Upper lobe of left lung (tissue), 6 donors: Measurements from ENCODE around the gene ME3. TPM values are rescaled to one million over a fixed set of nuclear protein-coding genes. Genes with fewer than 3 reads are reported as not detected.

Experiments used
- ATAC-seq, 2 donors: fragments of 200-7000 bp; cut with Tn5 transposase; one replicate each; pipeline ENCODE4 v1.9.1; 2022; ENCODE audit warnings: mild to moderate bottlenecking in 2 of 2, moderate library complexity in 2 of 2; ENCODE audit not compliant: low FRiP score in 2 of 2
- DNase-seq, 2 donors: peaks; one replicate each; pipeline ENCODE4 v3.0.0-alpha.2; 2019 to 2020
- H3K27ac ChIP-seq, 4 donors: fragments of 200-600 bp; sonication (generic); one replicate each; pipeline ENCODE4 v1.5.1; 2016 to 2019
- H3K27me3 ChIP-seq, 4 donors: fragments of 200-600 bp; sonication (generic); one replicate each; pipeline ENCODE4 v1.5.1; 2017 to 2019
- H3K36me3 ChIP-seq, 4 donors: fragments of 200-600 bp; sonication (generic); one replicate each; pipeline ENCODE4 v1.5.1; 2016 to 2019
- H3K4me1 ChIP-seq, 4 donors: fragments of 200-600 bp; sonication (generic); one replicate each; pipeline ENCODE4 v1.5.1; 2018 to 2019
- H3K4me3 ChIP-seq, 4 donors: fragments of 200-600 bp; sonication (generic); one replicate each; pipeline ENCODE4 v1.5.1; 2017 to 2019; ENCODE audit warnings: mild to moderate bottlenecking in 2 of 4, moderate library complexity in 1 of 4
- H3K9me3 ChIP-seq, 4 donors: fragments of 200-600 bp; sonication (generic); one replicate each; pipeline ENCODE4 v1.5.1; 2018 to 2019
- CTCF ChIP-seq, 6 experiments: fragments of 450-650 bp in 4 of 6; fragments of 200-600 bp in 2 of 6; sonication (generic) in 2 of 6; IDR thresholded peaks; one replicate each; pipeline ENCODE4 v1.5.1; 2016 to 2019; ENCODE audit warnings: antibody characterized with exemption in 6 of 6
- EP300 ChIP-seq, 4 donors: sonication (generic); formaldehyde crosslinking; IDR thresholded peaks; one replicate each; pipeline ENCODE4 v1.5.1; 2017; ENCODE audit warnings: antibody characterized with exemption in 4 of 4, control low read depth in 2 of 4
- POLR2A ChIP-seq, 4 donors: fragments of 450-650 bp; IDR thresholded peaks; one replicate each; pipeline ENCODE4 v1.5.1; 2016 to 2017; ENCODE audit warnings: antibody characterized with exemption in 4 of 4, mild to moderate bottlenecking in 2 of 4
- POLR2AphosphoS5 ChIP-seq, 2 donors: sonication (generic); formaldehyde crosslinking; IDR thresholded peaks; one replicate each; pipeline ENCODE4 v1.5.1; 2017; ENCODE audit warnings: antibody characterized with exemption in 2 of 2
- WGBS, 2 donors: methylation state at CpG; one replicate each; pipeline ENCODE4 v1.1.5; 2017 to 2018; 5-methylcytosine and 5-hydroxymethylcytosine counted together
- total RNA-seq, 6 donors: library from RNA; depleted of rRNA in 4 of 6; stranded (reverse); fragments of >200 nt in 4 of 6; gene quantifications; one replicate each; pipeline versions ENCODE4 v1.1.0 to v1.2.1, GENCODE V29; 2016 to 2021
- donor health status: DM: no; HTN: no; CAD: no; lungs with moderate emphysema.
- donor health status: DM: no; HTN: yes; CAD: no; lungs with severe emphysema.

ME3 gene
- total RNA-seq, 6 donors from 2014 or later, result 19.5 to 56.6 (median 34.7) TPM

- peaks cover 0 to 14% (median 0%) of the 10 kb centered on the region in 4 donors for H3K4me1 ChIP-seq
- 84 to 89% methylated on average over 6 of the region's 6 CpGs for WGBS, 2 donors
- no peak overlapping the region for H3K4me3 ChIP-seq
- no peaks in the 10 kb centered on the region for H3K36me3 ChIP-seq
- DNase-seq (no peak), ATAC-seq (peak in 1 of 2 donors; percentile 41)
- H3K27ac ChIP-seq, result no peak overlapping the region
- H3K27me3 ChIP-seq, result no peaks in the 10 kb centered on the region
- TF ChIP-seq POLR2A (IDR thresholded peaks at IDR 0.05), result no peak
- no peak for TF ChIP-seq POLR2AphosphoS5 (IDR thresholded peaks at IDR 0.05)
- no peak for TF ChIP-seq EP300 (IDR thresholded peaks at IDR 0.05)
- TF ChIP-seq CTCF (IDR thresholded peaks at IDR 0.05), result no peak
- H3K9me3 ChIP-seq, result no peaks in the 10 kb centered on the region
Observed at GRCh38 chr11:86508604-86509587, 163.5 kb downstream of the ME3 start.

GRCh38 chr11:86507249-86507845 lies 165.1 kb downstream of the ME3 start:
- H3K4me3 ChIP-seq, result no peak overlapping the region
- peaks cover 0 to 9% (median 2%) of the 10 kb centered on the region in 4 donors for H3K4me1 ChIP-seq
- no peaks in the 10 kb centered on the region for H3K27me3 ChIP-seq
- WGBS, 2 donors, result 100% methylated on average over 4 of the region's 4 CpGs
- TF ChIP-seq POLR2A (IDR thresholded peaks at IDR 0.05) (no peak), EP300 (IDR thresholded peaks at IDR 0.05) (no peak), POLR2AphosphoS5 (IDR thresholded peaks at IDR 0.05) (no peak), CTCF (IDR thresholded peaks at IDR 0.05) (no peak)
- no peaks in the 10 kb centered on the region for H3K9me3 ChIP-seq
- no peaks in the 10 kb centered on the region for H3K36me3 ChIP-seq
- no peak for DNase-seq
- ATAC-seq, result no peak
- no peak overlapping the region for H3K27ac ChIP-seq

GRCh38 chr11:86506235-86506634 lies 166.2 kb downstream of the ME3 start:
- Histone ChIP-seq H3K4me1 (peaks cover 0 to 5% (median 2%) of the 10 kb centered on the region in 4 donors), H3K9me3 (no peaks in the 10 kb centered on the region), H3K4me3 (no peak overlapping the region), H3K27me3 (no peaks in the 10 kb centered on the region), H3K36me3 (no peaks in the 10 kb centered on the region), H3K27ac (no peak overlapping the region)
- DNase-seq, result no peak
- 91 to 93% methylated on average over 3 of the region's 3 CpGs for whole genome bisulfite sequencing, 2 donors
- no peak for ATAC-seq
- no peak for TF ChIP-seq POLR2AphosphoS5 (IDR thresholded peaks at IDR 0.05)
- no peak for TF ChIP-seq EP300 (IDR thresholded peaks at IDR 0.05)
- no peak for TF ChIP-seq POLR2A (IDR thresholded peaks at IDR 0.05)
- TF ChIP-seq CTCF (IDR thresholded peaks at IDR 0.05), result no peak

GRCh38 chr11:86503131-86503530 lies 169.3 kb downstream of the ME3 start:
- Histone ChIP-seq H3K9me3 (no peaks in the 10 kb centered on the region), H3K4me3 (no peak overlapping the region), H3K27me3 (no peaks in the 10 kb centered on the region), H3K4me1 (peaks cover 0 to 5% (median 0%) of the 10 kb centered on the region in 4 donors), H3K27ac (no peak overlapping the region), H3K36me3 (no peaks in the 10 kb centered on the region)
- no peak for DNase-seq
- TF ChIP-seq POLR2A (IDR thresholded peaks at IDR 0.05) (no peak), CTCF (IDR thresholded peaks at IDR 0.05) (no peak), EP300 (IDR thresholded peaks at IDR 0.05) (no peak), POLR2AphosphoS5 (IDR thresholded peaks at IDR 0.05) (no peak)
- WGBS, 2 donors, result 79 to 82% methylated on average over 4 of the region's 4 CpGs
- no peak for ATAC-seq
